K562 (cell line): ENCODE results near the gene ST6GALNAC2. TPM values are rescaled to one million over a fixed set of nuclear protein-coding genes. Genes with fewer than 3 reads are reported as not detected.
A peak's percentile ranks its signal among the peaks of the same experiment; 100 is the strongest.

Source experiments
- polyA plus RNA-seq, 8 experiments: library from polyadenylated mRNA; depleted of rRNA in 4 of 8; stranded (reverse) in 5 of 8; unstranded in 3 of 8; fragments of >200 nt; fragmentation: Nextera tagmentation in 2 of 8; fragmentation: Illumina TruSeq in 1 of 8; extraction: Ambion mirVana in 2 of 8; extraction: Trizol in 1 of 8; gene quantifications; 2 replicates each; pipeline versions ENCODE4 v1.2.1 to v1.2.3, GENCODE V29; 2011 to 2014; ENCODE audit warnings: inconsistent platforms in 1 of 8, missing spikeins in 1 of 8
- small RNA-seq: library from RNA; depleted of rRNA; stranded (forward); fragments of <200 nt; gene quantifications from one replicate; pipeline ENCODE3, GENCODE V24; 2014
- total RNA-seq, 7 experiments: library from RNA; depleted of rRNA in 6 of 7; stranded (reverse); fragments of >200 nt in 6 of 7; fragmentation: Illumina TruSeq in 2 of 7; extraction: Trizol in 2 of 7; gene quantifications; 2 replicates each; pipeline versions ENCODE4 v1.2.1 to v1.2.3, GENCODE V29; 2011 to 2021; ENCODE audit warnings: low replicate concordance in 1 of 7

Gene ST6GALNAC2
- total and polyA plus RNA-seq, 9 of the 15 experiments (the other 6 are each of a cell fraction or from before 2014, with no cell fraction given), result 0.18 TPM; not detected in 8

Small RNAs within 50 kb of the gene (small RNA-seq; reads per million reads assigned to genes)
- gene AC015802.2 (not detected), gene SNORD1A (not detected), gene SNORD1B (345 reads per million, percentile 99 among the genes with 10 or more reads in this experiment)

Other genes with a start within 250 kb of the ST6GALNAC2 start
Only the 7 nearest of the 13 such genes appear.
- 20.5 and 21.6 TPM in 2 replicates for gene UBE2O, start 132.7 kb downstream of the ST6GALNAC2 start, total RNA-seq (2014; rRNA removed)
- gene UBE2O, start 132.7 kb downstream of the ST6GALNAC2 start, total RNA-seq (2014; rRNA removed; fragmentation: Illumina TruSeq; extraction: Trizol), result 8.8 and 10.0 TPM in 2 replicates
- gene UBE2O, start 132.7 kb downstream of the ST6GALNAC2 start, total RNA-seq (2015; rRNA removed; fragmentation: Illumina TruSeq; extraction: Trizol), result 13.3 and 15.6 TPM in 2 replicates
- 36.8 and 39.7 TPM in 2 replicates for gene UBE2O, start 132.7 kb downstream of the ST6GALNAC2 start, total RNA-seq (2021)
- 12.6 and 20.8 TPM in 2 replicates for gene UBE2O, start 132.7 kb downstream of the ST6GALNAC2 start, polyA plus RNA-seq (2011; rRNA removed)
- 24.5 and 25.4 TPM in 2 replicates for gene UBE2O, start 132.7 kb downstream of the ST6GALNAC2 start, polyA plus RNA-seq (2014; fragmentation: Illumina TruSeq; extraction: Trizol)
- gene UBE2O, start 132.7 kb downstream of the ST6GALNAC2 start, polyA plus RNA-seq (2014; fragmentation: Nextera tagmentation; extraction: Ambion mirVana), result 1 to 10 TPM; 1.6 to 1.7 TPM
- gene UBE2O, start 132.7 kb downstream of the ST6GALNAC2 start, polyA plus RNA-seq (2014; rRNA removed), result 15.6 and 22.1 TPM in 2 replicates
- not detected in 2 replicates for gene AANAT, start 118.3 kb downstream of the ST6GALNAC2 start, total RNA-seq (2014; rRNA removed)
- not detected in 2 replicates for gene AANAT, start 118.3 kb downstream of the ST6GALNAC2 start, total RNA-seq (2014; rRNA removed; fragmentation: Illumina TruSeq; extraction: Trizol)
- not detected in 2 replicates for gene AANAT, start 118.3 kb downstream of the ST6GALNAC2 start, total RNA-seq (2015; rRNA removed; fragmentation: Illumina TruSeq; extraction: Trizol)
- not detected in 2 replicates for gene AANAT, start 118.3 kb downstream of the ST6GALNAC2 start, total RNA-seq (2021)
- not detected in 2 replicates for gene AANAT, start 118.3 kb downstream of the ST6GALNAC2 start, polyA plus RNA-seq (2011; rRNA removed)
- gene AANAT, start 118.3 kb downstream of the ST6GALNAC2 start, polyA plus RNA-seq (2014; fragmentation: Illumina TruSeq; extraction: Trizol), result not detected in 2 replicates
- not detected for gene AANAT, start 118.3 kb downstream of the ST6GALNAC2 start, polyA plus RNA-seq (2014; fragmentation: Nextera tagmentation; extraction: Ambion mirVana)
- gene AANAT, start 118.3 kb downstream of the ST6GALNAC2 start, polyA plus RNA-seq (2014; rRNA removed), result not detected in 2 replicates
- 1.5 and 4.0 TPM in 2 replicates for gene RHBDF2, start 84.4 kb downstream of the ST6GALNAC2 start, total RNA-seq (2014; rRNA removed)
- gene RHBDF2, start 84.4 kb downstream of the ST6GALNAC2 start, total RNA-seq (2014; rRNA removed; fragmentation: Illumina TruSeq; extraction: Trizol), result 0.19 and 0.47 TPM in 2 replicates
- 0.65 and 0.75 TPM in 2 replicates for gene RHBDF2, start 84.4 kb downstream of the ST6GALNAC2 start, total RNA-seq (2015; rRNA removed; fragmentation: Illumina TruSeq; extraction: Trizol)
- gene RHBDF2, start 84.4 kb downstream of the ST6GALNAC2 start, total RNA-seq (2021), result 2.3 and 2.8 TPM in 2 replicates
- 1.1 and 3.1 TPM in 2 replicates for gene RHBDF2, start 84.4 kb downstream of the ST6GALNAC2 start, polyA plus RNA-seq (2011; rRNA removed)
- gene RHBDF2, start 84.4 kb downstream of the ST6GALNAC2 start, polyA plus RNA-seq (2014; fragmentation: Illumina TruSeq; extraction: Trizol), result 1.3 and 1.6 TPM in 2 replicates
- gene RHBDF2, start 84.4 kb downstream of the ST6GALNAC2 start, polyA plus RNA-seq (2014; fragmentation: Nextera tagmentation; extraction: Ambion mirVana), result under 1 TPM; 0.04 to 0.06 TPM
- 1.5 and 1.6 TPM in 2 replicates for gene RHBDF2, start 84.4 kb downstream of the ST6GALNAC2 start, polyA plus RNA-seq (2014; rRNA removed)
- gene CYGB, start 48.2 kb downstream of the ST6GALNAC2 start, total RNA-seq (2014; rRNA removed), result 0.95 TPM in 1 of 2 replicates, not detected in the other
- 0.16 TPM in 1 of 2 replicates, not detected in the other for gene CYGB, start 48.2 kb downstream of the ST6GALNAC2 start, total RNA-seq (2014; rRNA removed; fragmentation: Illumina TruSeq; extraction: Trizol)
- gene CYGB, start 48.2 kb downstream of the ST6GALNAC2 start, total RNA-seq (2015; rRNA removed; fragmentation: Illumina TruSeq; extraction: Trizol), result not detected in 2 replicates
- 0.13 and 0.24 TPM in 2 replicates for gene CYGB, start 48.2 kb downstream of the ST6GALNAC2 start, total RNA-seq (2021)
- gene CYGB, start 48.2 kb downstream of the ST6GALNAC2 start, polyA plus RNA-seq (2011; rRNA removed), result 0.05 and 0.08 TPM in 2 replicates
- 0.54 TPM in 1 of 2 replicates, not detected in the other for gene CYGB, start 48.2 kb downstream of the ST6GALNAC2 start, polyA plus RNA-seq (2014; fragmentation: Illumina TruSeq; extraction: Trizol)
- gene CYGB, start 48.2 kb downstream of the ST6GALNAC2 start, polyA plus RNA-seq (2014; fragmentation: Nextera tagmentation; extraction: Ambion mirVana), result not detected
- 0.11 and 0.12 TPM in 2 replicates for gene CYGB, start 48.2 kb downstream of the ST6GALNAC2 start, polyA plus RNA-seq (2014; rRNA removed)
- gene PRCD, start 45.8 kb downstream of the ST6GALNAC2 start, total RNA-seq (2014; rRNA removed), result not detected in 2 replicates
- not detected in 2 replicates for gene PRCD, start 45.8 kb downstream of the ST6GALNAC2 start, total RNA-seq (2014; rRNA removed; fragmentation: Illumina TruSeq; extraction: Trizol)
- not detected in 2 replicates for gene PRCD, start 45.8 kb downstream of the ST6GALNAC2 start, total RNA-seq (2015; rRNA removed; fragmentation: Illumina TruSeq; extraction: Trizol)
- gene PRCD, start 45.8 kb downstream of the ST6GALNAC2 start, total RNA-seq (2021), result 0.27 TPM in 1 of 2 replicates, not detected in the other
- gene PRCD, start 45.8 kb downstream of the ST6GALNAC2 start, polyA plus RNA-seq (2011; rRNA removed), result 0.20 and 0.39 TPM in 2 replicates
- not detected in 2 replicates for gene PRCD, start 45.8 kb downstream of the ST6GALNAC2 start, polyA plus RNA-seq (2014; fragmentation: Illumina TruSeq; extraction: Trizol)
- gene PRCD, start 45.8 kb downstream of the ST6GALNAC2 start, polyA plus RNA-seq (2014; fragmentation: Nextera tagmentation; extraction: Ambion mirVana), result under 1 TPM in 1 of 2 experiments, not detected in 1; 0.25 TPM
- 0.21 TPM in 1 of 2 replicates, not detected in the other for gene PRCD, start 45.8 kb downstream of the ST6GALNAC2 start, polyA plus RNA-seq (2014; rRNA removed)
- gene ST6GALNAC1, start 57.9 kb upstream of the ST6GALNAC2 start, total RNA-seq (2014; rRNA removed), result 43.4 and 54.9 TPM in 2 replicates
- gene ST6GALNAC1, start 57.9 kb upstream of the ST6GALNAC2 start, total RNA-seq (2014; rRNA removed; fragmentation: Illumina TruSeq; extraction: Trizol), result 47.3 and 50.5 TPM in 2 replicates
- 20.6 and 21.4 TPM in 2 replicates for gene ST6GALNAC1, start 57.9 kb upstream of the ST6GALNAC2 start, total RNA-seq (2015; rRNA removed; fragmentation: Illumina TruSeq; extraction: Trizol)
- gene ST6GALNAC1, start 57.9 kb upstream of the ST6GALNAC2 start, total RNA-seq (2021), result 42.9 and 53.1 TPM in 2 replicates
- gene ST6GALNAC1, start 57.9 kb upstream of the ST6GALNAC2 start, polyA plus RNA-seq (2011; rRNA removed), result 34.7 and 40.1 TPM in 2 replicates
- gene ST6GALNAC1, start 57.9 kb upstream of the ST6GALNAC2 start, polyA plus RNA-seq (2014; fragmentation: Illumina TruSeq; extraction: Trizol), result 62.4 and 68.4 TPM in 2 replicates
- gene ST6GALNAC1, start 57.9 kb upstream of the ST6GALNAC2 start, polyA plus RNA-seq (2014; fragmentation: Nextera tagmentation; extraction: Ambion mirVana), result 10 to 100 TPM; 50.4 to 62.9 TPM
- 49.1 and 56.0 TPM in 2 replicates for gene ST6GALNAC1, start 57.9 kb upstream of the ST6GALNAC2 start, polyA plus RNA-seq (2014; rRNA removed)
- 14.1 and 17.1 TPM in 2 replicates for gene MXRA7, start 125.1 kb upstream of the ST6GALNAC2 start, total RNA-seq (2014; rRNA removed)
- 17.8 and 18.9 TPM in 2 replicates for gene MXRA7, start 125.1 kb upstream of the ST6GALNAC2 start, total RNA-seq (2014; rRNA removed; fragmentation: Illumina TruSeq; extraction: Trizol)
- 8.2 and 8.8 TPM in 2 replicates for gene MXRA7, start 125.1 kb upstream of the ST6GALNAC2 start, total RNA-seq (2015; rRNA removed; fragmentation: Illumina TruSeq; extraction: Trizol)
- gene MXRA7, start 125.1 kb upstream of the ST6GALNAC2 start, total RNA-seq (2021), result 12.8 and 14.3 TPM in 2 replicates
- gene MXRA7, start 125.1 kb upstream of the ST6GALNAC2 start, polyA plus RNA-seq (2011; rRNA removed), result 36.8 and 38.4 TPM in 2 replicates
- gene MXRA7, start 125.1 kb upstream of the ST6GALNAC2 start, polyA plus RNA-seq (2014; fragmentation: Illumina TruSeq; extraction: Trizol), result 24.4 and 25.0 TPM in 2 replicates
- gene MXRA7, start 125.1 kb upstream of the ST6GALNAC2 start, polyA plus RNA-seq (2014; fragmentation: Nextera tagmentation; extraction: Ambion mirVana), result 1 to 10 TPM; 2.6 to 3.2 TPM
- 14.4 and 22.0 TPM in 2 replicates for gene MXRA7, start 125.1 kb upstream of the ST6GALNAC2 start, polyA plus RNA-seq (2014; rRNA removed)